Measurements from ENCODE around the gene GOLM1. TPM values are rescaled to one million over a fixed set of nuclear protein-coding genes. Genes with fewer than 3 reads are reported as not detected.

GOLM1 gene
- total RNA-seq, 1 experiment from 2014 or later = 155 TPM

DNA sequence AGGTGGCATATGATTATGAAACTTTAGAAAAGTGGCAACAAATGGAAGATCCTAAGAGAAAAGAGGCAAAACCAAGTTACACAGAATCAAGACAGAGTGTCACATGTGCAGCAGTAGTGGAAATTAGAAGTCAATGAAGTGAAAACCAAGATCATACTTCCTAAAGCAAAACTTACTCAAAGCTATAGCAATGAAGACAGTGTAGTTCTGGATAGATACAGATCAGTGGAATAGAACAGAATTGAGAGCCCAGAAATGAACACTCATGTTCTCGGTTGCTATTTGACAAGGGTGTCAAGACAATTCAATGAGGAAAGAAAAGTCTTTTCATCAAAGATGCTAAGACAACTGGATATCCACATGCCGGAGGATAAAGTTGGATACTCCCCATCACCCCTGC is 114.9 kb downstream of the GOLM1 start:
- no peak for DNase-seq (ENCODE audit: low spot score)

GRCh38 chr9:85981369-85981768 is 118.0 kb downstream of the GOLM1 start:
- no peak for DNase-seq (ENCODE audit: low spot score)

GRCh38 chr9:85978496-85978895 is 120.9 kb downstream of the GOLM1 start:
- DNase-seq (ENCODE audit: low spot score) = no peak

Other genes with a start within 250 kb of the GOLM1 start
- gene NAA35, start 158.4 kb downstream of the GOLM1 start, total RNA-seq (2014; rRNA removed; shearing (Covaris generic)) = 36.6 and 38.7 TPM in 2 replicates
- gene C9orf153, start 160.1 kb upstream of the GOLM1 start, total RNA-seq (2014; rRNA removed; shearing (Covaris generic)) = not detected in 2 replicates
- gene ISCA1, start 183.0 kb upstream of the GOLM1 start, total RNA-seq (2014; rRNA removed; shearing (Covaris generic)) = 58.1 and 70.4 TPM in 2 replicates